Spleen (tissue), 11 donors: ENCODE data around the gene GRIK4. TPM values are rescaled to one million over a fixed set of nuclear protein-coding genes. Genes with fewer than 3 reads are reported as not detected.

ENCODE experiments used
- DNase-seq: peaks from one replicate; pipeline ENCODE4 v3.0.0-alpha.2; 2020
- H3K27ac ChIP-seq, 8 donors: fragments of 200-600 bp; sonication (generic) in 7 of 8; 1 replicate in 4 of 8; 2 replicates in 4 of 8; pipeline versions ENCODE4 v1.5.0 to v1.8.0; 2016 to 2021; ENCODE audit warnings: inconsistent platforms in 4 of 8, mild to moderate bottlenecking in 4 of 8, moderate library complexity in 1 of 8
- H3K27me3 ChIP-seq, 7 donors: fragments of 200-600 bp; sonication (generic) in 6 of 7; replicated peaks in 1 of 7; 1 replicate in 4 of 7; 2 replicates in 3 of 7; pipeline versions ENCODE4 v1.5.0 to v1.8.0; 2016 to 2021; ENCODE audit warnings: inconsistent platforms in 3 of 7, mild to moderate bottlenecking in 1 of 7
- H3K36me3 ChIP-seq, 6 donors: fragments of 200-600 bp; sonication (generic) in 5 of 6; 1 replicate in 4 of 6; 2 replicates in 2 of 6; pipeline versions ENCODE4 v1.5.0 to v1.8.0; 2016 to 2021; ENCODE audit warnings: inconsistent platforms in 2 of 6
- H3K4me1 ChIP-seq, 6 donors: fragments of 200-600 bp; sonication (generic) in 5 of 6; 1 replicate in 3 of 6; 2 replicates in 3 of 6; pipeline versions ENCODE4 v1.5.0 to v1.8.0; 2016 to 2021; ENCODE audit warnings: inconsistent platforms in 3 of 6
- H3K4me3 ChIP-seq, 8 donors: fragments of 200-600 bp; sonication (generic) in 7 of 8; 1 replicate in 4 of 8; 2 replicates in 4 of 8; pipeline versions ENCODE4 v1.5.0 to v1.8.0; 2016 to 2021; ENCODE audit warnings: inconsistent platforms in 4 of 8, mild to moderate bottlenecking in 4 of 8, moderate library complexity in 2 of 8
- H3K9me3 ChIP-seq, 8 donors: fragments of 200-600 bp; sonication (generic) in 7 of 8; 1 replicate in 4 of 8; 2 replicates in 4 of 8; pipeline versions ENCODE4 v1.5.0 to v1.8.0; 2016 to 2021; ENCODE audit warnings: inconsistent platforms in 4 of 8
- CTCF ChIP-seq, 11 experiments: fragments of 200-600 bp in 7 of 11; fragments of 450-650 bp in 4 of 11; sonication (generic) in 4 of 11; IDR thresholded peaks in 8 of 11; conservative IDR thresholded peaks in 3 of 11; 1 replicate in 7 of 11; 2 replicates in 4 of 11; pipeline versions ENCODE4 v1.4.0 to v1.8.0; 2016 to 2021; ENCODE audit warnings: antibody characterized with exemption in 11 of 11, inconsistent platforms in 4 of 11, mild to moderate bottlenecking in 1 of 11
- POLR2A ChIP-seq, 3 donors: fragments of 450-650 bp; IDR thresholded peaks; one replicate each; pipeline ENCODE4 v1.5.1; 2017; ENCODE audit warnings: antibody characterized with exemption in 3 of 3, mild to moderate bottlenecking in 1 of 3
- POLR2AphosphoS5 ChIP-seq, 3 donors: sonication (generic); formaldehyde crosslinking; IDR thresholded peaks; one replicate each; pipeline ENCODE4 v1.5.1; 2017; ENCODE audit warnings: antibody characterized with exemption in 3 of 3
- WGBS, 5 donors: extraction: QIAGEN DNeasy Blood & Tissue Kit in 3 of 5; methylation state at CpG; one replicate each; pipeline versions ENCODE4 v1.1.5 to v1.1.7; 2013 to 2018; 5-methylcytosine and 5-hydroxymethylcytosine counted together
- intact Hi-C: fragments of 100-400 bp; cut with DNase I; formaldehyde crosslinking; loops from one replicate; pipeline ENCODE4 v1.15.0; 2023; ENCODE audit warnings: low total_unique reads
- polyA plus RNA-seq, 3 donors: library from polyadenylated mRNA; stranded (reverse); fragments of 200-250 nt; gene quantifications; one replicate each; pipeline ENCODE4 v1.2.1, GENCODE V29; 2013
- total RNA-seq, 7 donors: library from RNA; depleted of rRNA in 3 of 7; stranded (reverse); fragments of >200 nt in 3 of 7; fragmentation: NEBNext Ultra II Directional in 4 of 7; extraction: Animal tissue kit (Norgen Biotek cat#: 25700) in 4 of 7; gene quantifications; one replicate each; pipeline versions ENCODE4 v1.1.0 to v1.2.1, GENCODE V29; 2016 to 2021
- donor health status: healthy with polysubstance abuse.
- donor health status: DM: no; HTN: no; CAD: no; lungs with moderate emphysema.
- donor health status: DM: no; HTN: no; CAD: no.
- donor health status: Bipolar disorder and iron deficiency.
- donor health status: healthy.
- donor health status: DM: no; HTN: no; CAD: no.
- donor health status: DM: yes; HTN: yes; CAD: no.

Gene GRIK4
- total and polyA plus RNA-seq, 10 donors, result 0.04 to 2.4 (median 0.59) TPM

GRCh38 chr11:120898568-120898967 is 387.0 kb downstream of the GRIK4 start:
- no peaks in the 10 kb centered on the region for H3K4me1 ChIP-seq
- peak; percentile 47 for DNase-seq
- H3K27me3 ChIP-seq, result peaks cover 0 to 19% (median 0%) of the 10 kb centered on the region in 7 donors
- intact Hi-C loops, result no loop called here
- H3K27ac ChIP-seq, result no peak overlapping the region
- WGBS, 5 donors, result 76 to 87% (median 79%) methylated on average over 3 to 6 of the region's 6 CpGs
- TF ChIP-seq POLR2AphosphoS5 (IDR thresholded peaks at IDR 0.05) (no peak), POLR2A (IDR thresholded peaks at IDR 0.05) (no peak), CTCF (IDR thresholded peaks at IDR 0.05 in 8 of 11, conservative IDR thresholded peaks at IDR 0.05 in 3 of 11) (no peak)
- H3K36me3 ChIP-seq, result no peaks in the 10 kb centered on the region
- H3K9me3 ChIP-seq, result no peaks in the 10 kb centered on the region
- no peak overlapping the region for H3K4me3 ChIP-seq

DNA sequence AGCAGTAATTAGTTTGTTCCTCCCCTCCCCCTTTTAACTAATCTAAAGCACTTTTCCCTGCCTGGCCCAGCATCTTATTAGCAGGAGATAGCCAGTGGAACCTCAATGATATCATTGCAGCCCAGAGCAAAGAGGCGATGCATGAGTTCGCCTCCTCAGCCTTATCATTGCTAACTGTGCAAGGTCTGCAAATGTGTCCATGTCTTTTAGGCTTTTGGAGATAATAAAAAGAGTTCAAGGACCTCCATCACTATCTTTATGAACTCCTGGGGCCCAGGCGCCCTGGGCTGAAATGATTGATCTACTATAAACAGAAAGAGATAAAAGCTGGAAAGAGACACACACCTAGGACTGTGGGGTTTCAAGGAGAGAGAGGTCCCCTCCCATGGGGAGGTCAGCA is 388.2 kb downstream of the GRIK4 start:
- H3K4me3 ChIP-seq, result no peak overlapping the region
- no peaks in the 10 kb centered on the region for H3K36me3 ChIP-seq
- intact Hi-C loops, result no loop called here
- TF ChIP-seq POLR2AphosphoS5 (IDR thresholded peaks at IDR 0.05), result no peak
- no peak for TF ChIP-seq CTCF (IDR thresholded peaks at IDR 0.05 in 8 of 11, conservative IDR thresholded peaks at IDR 0.05 in 3 of 11)
- TF ChIP-seq POLR2A (IDR thresholded peaks at IDR 0.05), result no peak
- no peak overlapping the region for H3K27ac ChIP-seq
- H3K9me3 ChIP-seq, result no peaks in the 10 kb centered on the region
- peaks cover 0 to 31% (median 0%) of the 10 kb centered on the region in 7 donors for H3K27me3 ChIP-seq
- no peak for DNase-seq
- 78 to 90% (median 80%) methylated on average over 3 of the region's 3 CpGs for WGBS, 5 donors
- H3K4me1 ChIP-seq, result no peaks in the 10 kb centered on the region

DNA sequence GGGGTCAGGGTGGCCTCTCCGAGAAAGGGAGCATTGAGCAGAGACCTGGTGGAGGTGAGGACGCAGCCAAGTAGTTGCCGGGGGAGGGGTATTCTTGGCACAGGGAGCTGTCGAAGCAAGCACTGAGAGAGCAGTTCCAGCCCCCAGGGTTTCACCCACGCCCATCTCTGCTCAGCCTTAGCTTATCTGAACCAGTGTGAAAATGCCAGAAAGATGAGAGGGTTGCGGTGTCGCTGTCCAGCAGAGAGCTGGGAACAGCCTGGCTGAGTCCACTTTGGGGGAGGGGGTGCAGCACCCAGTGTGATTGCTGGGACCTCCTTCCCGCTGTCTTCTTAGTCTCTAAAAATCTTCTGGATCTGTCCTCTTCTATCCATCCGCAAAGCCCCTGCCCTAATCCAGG is 389.1 kb downstream of the GRIK4 start:
- H3K9me3 ChIP-seq, result no peaks in the 10 kb centered on the region
- intact Hi-C loops, result no loop called here
- WGBS, 5 donors, result 53 to 67% (median 59%) methylated on average over 9 of the region's 9 CpGs

DNA sequence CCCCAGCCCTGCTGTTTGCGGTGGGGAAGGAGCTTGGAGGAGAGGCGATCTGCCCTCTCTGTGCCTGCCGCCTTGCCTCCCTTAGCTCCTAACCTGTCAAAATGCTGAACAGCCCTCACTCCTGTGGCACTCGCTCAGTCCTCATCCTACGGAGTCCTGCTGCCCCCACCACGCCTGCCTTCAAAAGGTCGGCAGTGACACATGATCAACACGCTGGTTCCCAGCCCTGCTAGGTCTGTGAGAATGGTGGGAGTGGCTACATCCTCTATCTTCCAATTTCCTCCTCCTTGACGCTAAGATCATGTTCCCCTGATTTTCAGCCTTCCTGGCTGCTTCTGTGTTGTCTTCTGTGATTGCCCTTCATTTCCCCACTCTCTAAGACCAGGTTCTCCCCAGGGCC is 392.1 kb downstream of the GRIK4 start:
- H3K4me3 ChIP-seq, result no peak overlapping the region
- peaks cover 0 to 10% (median 3%) of the 10 kb centered on the region in 6 donors for H3K4me1 ChIP-seq
- H3K27ac ChIP-seq, result no peak overlapping the region
- no peaks in the 10 kb centered on the region for H3K9me3 ChIP-seq
- intact Hi-C loops, result no loop called here
- WGBS, 5 donors, result 42 to 57% (median 49%) methylated on average over 9 of the region's 9 CpGs
- H3K36me3 ChIP-seq, result no peaks in the 10 kb centered on the region
- TF ChIP-seq CTCF (IDR thresholded peaks at IDR 0.05 in 8 of 11, conservative IDR thresholded peaks at IDR 0.05 in 3 of 11) (no peak), POLR2AphosphoS5 (IDR thresholded peaks at IDR 0.05) (no peak), POLR2A (IDR thresholded peaks at IDR 0.05) (no peak)
- H3K27me3 ChIP-seq, result peaks cover 0 to 26% (median 0%) of the 10 kb centered on the region in 7 donors
- DNase-seq, result peak; percentile 62

More for the DNA sequence above, 389.1 kb downstream of the GRIK4 start:
- Histone ChIP-seq H3K36me3 (no peaks in the 10 kb centered on the region), H3K27me3 (peaks cover 0 to 32% (median 0%) of the 10 kb centered on the region in 7 donors), H3K4me1 (no peaks in the 10 kb centered on the region), H3K27ac (no peak overlapping the region), H3K4me3 (no peak overlapping the region)
- DNase-seq, result peak; percentile 54
- TF ChIP-seq POLR2AphosphoS5 (IDR thresholded peaks at IDR 0.05) (no peak), CTCF (IDR thresholded peaks at IDR 0.05 in 8 of 11, conservative IDR thresholded peaks at IDR 0.05 in 3 of 11) (no peak), POLR2A (IDR thresholded peaks at IDR 0.05) (no peak)
